Measurements from ENCODE around the gene LARP4B.

The LARP4B gene

DNA sequence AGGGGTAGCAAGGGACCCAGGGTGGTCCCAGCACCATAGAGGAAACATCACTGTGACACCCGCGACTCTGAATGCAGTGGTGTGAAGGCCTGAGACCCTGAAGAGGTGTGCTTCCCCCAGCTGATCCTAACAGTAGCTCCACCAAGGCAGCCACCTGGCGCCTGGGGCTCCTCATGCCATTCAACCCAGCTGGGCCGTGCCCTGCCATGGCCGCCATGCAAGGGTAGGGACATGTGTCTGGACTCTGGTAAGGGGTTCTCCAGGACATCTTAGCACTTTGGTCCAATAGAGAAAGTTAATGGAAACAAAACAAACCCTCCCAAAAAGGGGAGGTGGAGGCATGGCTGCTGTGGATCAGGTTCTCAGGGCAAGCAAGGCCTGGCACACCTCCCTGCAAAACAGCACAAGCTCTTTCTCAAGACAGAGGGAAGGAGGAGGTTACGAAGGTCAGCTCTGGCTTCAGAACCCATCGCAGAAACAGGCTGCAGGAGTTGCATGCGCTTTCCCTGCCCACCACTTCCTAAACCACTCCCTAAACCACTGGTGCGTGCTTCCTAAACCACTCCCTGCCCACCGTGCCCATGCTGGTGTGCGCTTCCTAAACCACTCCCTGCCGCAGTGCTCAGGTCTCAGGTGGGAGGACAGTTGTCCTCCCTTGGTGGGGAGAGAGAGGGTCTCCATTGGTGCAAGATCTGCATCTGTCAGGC is 108.7 kb downstream of the LARP4B start:
- Histone ChIP-seq H3K27me3 (no peaks in the 10 kb centered on the region), H3K4me1 (ENCODE audit: control insufficient read depth in 1 of 2, insufficient read depth in 1 of 2, low read depth in 1 of 2, low read length in 1 of 2) (peaks cover 26 to 27% of the 10 kb centered on the region in 2 experiments), H3K4me3 (ENCODE audit: low read depth in 1 of 2, low read length in 1 of 2) (no peak overlapping the region), H3K27ac (peak overlapping the region; percentile 65), H3K9me3 (no peaks in the 10 kb centered on the region), H3K36me3 (peaks cover 97% of the 10 kb centered on the region)
- TF ChIP-seq, protein P1, sequence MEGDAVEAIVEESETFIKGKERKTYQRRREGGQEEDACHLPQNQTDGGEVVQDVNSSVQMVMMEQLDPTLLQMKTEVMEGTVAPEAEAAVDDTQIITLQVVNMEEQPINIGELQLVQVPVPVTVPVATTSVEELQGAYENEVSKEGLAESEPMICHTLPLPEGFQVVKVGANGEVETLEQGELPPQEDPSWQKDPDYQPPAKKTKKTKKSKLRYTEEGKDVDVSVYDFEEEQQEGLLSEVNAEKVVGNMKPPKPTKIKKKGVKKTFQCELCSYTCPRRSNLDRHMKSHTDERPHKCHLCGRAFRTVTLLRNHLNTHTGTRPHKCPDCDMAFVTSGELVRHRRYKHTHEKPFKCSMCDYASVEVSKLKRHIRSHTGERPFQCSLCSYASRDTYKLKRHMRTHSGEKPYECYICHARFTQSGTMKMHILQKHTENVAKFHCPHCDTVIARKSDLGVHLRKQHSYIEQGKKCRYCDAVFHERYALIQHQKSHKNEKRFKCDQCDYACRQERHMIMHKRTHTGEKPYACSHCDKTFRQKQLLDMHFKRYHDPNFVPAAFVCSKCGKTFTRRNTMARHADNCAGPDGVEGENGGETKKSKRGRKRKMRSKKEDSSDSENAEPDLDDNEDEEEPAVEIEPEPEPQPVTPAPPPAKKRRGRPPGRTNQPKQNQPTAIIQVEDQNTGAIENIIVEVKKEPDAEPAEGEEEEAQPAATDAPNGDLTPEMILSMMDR (IDR thresholded peaks at IDR 0.05): no peak

DNA sequence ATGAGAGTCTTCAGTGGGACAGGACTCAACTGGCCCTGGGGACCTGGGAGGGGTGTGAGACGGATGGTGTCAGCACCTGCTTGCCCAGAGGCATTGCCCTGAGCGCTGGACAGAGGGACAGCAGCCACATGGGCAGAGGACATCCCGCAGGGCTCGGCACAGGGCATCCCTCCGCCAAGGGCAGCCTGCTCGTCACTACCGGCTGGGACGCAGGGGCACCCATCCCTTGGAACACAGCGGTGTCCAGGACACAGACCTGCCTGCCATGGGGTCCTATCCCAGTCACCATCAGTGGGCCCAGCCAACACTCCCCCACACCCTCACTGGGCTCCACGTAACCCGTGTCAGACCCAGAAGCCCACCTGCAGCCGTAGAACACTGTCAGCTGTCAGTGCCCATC is 109.3 kb downstream of the LARP4B start:
- Histone ChIP-seq H3K9me3 (no peaks in the 10 kb centered on the region), H3K27ac (peak overlapping the region; percentile 65), H3K4me1 (ENCODE audit: control insufficient read depth in 1 of 2, insufficient read depth in 1 of 2, low read depth in 1 of 2, low read length in 1 of 2) (peaks cover 26 to 27% of the 10 kb centered on the region in 2 experiments), H3K4me3 (ENCODE audit: low read depth in 1 of 2, low read length in 1 of 2) (no peak overlapping the region), H3K27me3 (no peaks in the 10 kb centered on the region), H3K36me3 (peaks cover 97% of the 10 kb centered on the region)
- TF ChIP-seq, protein P1 (IDR thresholded peaks at IDR 0.05): no peak

DNA sequence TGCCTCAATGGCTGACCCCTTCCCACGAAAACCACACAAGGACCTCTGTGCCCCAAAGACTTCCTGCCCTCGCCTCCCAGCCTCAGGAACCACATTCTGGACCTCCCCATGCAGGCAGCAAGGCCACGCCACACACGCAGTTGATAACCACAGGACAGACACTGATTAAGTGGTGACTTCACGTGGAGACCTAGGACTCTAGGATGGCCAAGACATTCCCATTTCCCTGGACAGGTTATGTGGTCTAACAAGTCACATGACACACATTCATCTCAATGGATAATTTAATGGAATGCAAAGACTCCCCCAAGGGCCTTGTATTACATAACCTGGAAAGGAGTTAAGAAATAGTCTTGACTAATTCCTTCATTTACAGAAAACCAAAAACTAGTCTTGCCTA is 110.2 kb downstream of the LARP4B start:
- TF ChIP-seq, protein P1 (IDR thresholded peaks at IDR 0.05): no peak
- H3K4me1 ChIP-seq (ENCODE audit: control insufficient read depth in 1 of 2, insufficient read depth in 1 of 2, low read depth in 1 of 2, low read length in 1 of 2): peaks cover 26 to 27% of the 10 kb centered on the region in 2 experiments
- no peak overlapping the region for H3K4me3 ChIP-seq (ENCODE audit: low read depth in 1 of 2, low read length in 1 of 2)
- no peaks in the 10 kb centered on the region for H3K9me3 ChIP-seq
- peak overlapping the region; percentile 65 for H3K27ac ChIP-seq
- H3K36me3 ChIP-seq: peaks cover 97% of the 10 kb centered on the region
- no peaks in the 10 kb centered on the region for H3K27me3 ChIP-seq

DNA sequence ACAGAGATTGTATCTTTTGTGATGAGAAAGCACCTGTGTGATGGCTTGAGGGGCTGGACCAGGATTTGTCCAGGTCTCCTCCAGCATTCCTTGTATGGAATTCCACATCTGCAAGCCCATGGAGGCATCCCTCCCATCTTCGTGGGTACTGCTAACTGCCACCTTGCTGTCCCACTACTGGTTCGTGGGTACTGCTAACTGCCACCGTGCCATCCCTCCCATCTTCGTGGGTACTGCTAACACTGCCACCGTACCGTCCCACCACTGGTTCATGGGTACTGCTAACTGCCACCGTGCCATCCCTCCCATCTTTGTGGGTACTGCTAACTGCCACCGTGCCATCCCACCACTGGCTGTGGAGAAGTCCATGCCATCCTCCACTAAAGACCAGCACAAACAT is 111.7 kb downstream of the LARP4B start:
- no peak overlapping the region for H3K4me3 ChIP-seq (ENCODE audit: low read depth in 1 of 2, low read length in 1 of 2)
- H3K4me1 ChIP-seq (ENCODE audit: control insufficient read depth in 1 of 2, insufficient read depth in 1 of 2, low read depth in 1 of 2, low read length in 1 of 2): peaks cover 26 to 27% of the 10 kb centered on the region in 2 experiments
- H3K9me3 ChIP-seq: no peaks in the 10 kb centered on the region
- H3K36me3 ChIP-seq: peaks cover 97% of the 10 kb centered on the region
- TF ChIP-seq, protein P1 (IDR thresholded peaks at IDR 0.05): no peak
- H3K27ac ChIP-seq: no peak overlapping the region
- no peaks in the 10 kb centered on the region for H3K27me3 ChIP-seq

DNA sequence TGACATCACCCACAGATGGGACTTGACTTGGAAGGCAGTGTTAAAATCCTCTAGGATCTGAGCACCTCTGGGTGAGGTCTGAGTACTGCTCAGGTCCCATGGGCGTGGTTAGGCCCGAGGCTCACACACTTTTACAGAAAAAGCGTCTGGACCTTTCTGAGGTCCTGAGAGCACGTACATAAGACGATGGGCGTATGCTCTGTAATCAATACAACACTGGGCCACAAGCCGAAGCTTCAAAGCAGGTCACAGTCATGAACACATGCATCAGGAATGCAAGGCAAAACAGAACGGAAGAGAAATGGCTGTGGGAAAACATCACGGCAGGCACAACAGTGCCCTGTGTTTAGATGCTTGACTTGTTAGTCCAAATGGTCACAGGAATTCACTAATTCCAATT is 112.2 kb downstream of the LARP4B start:
- Histone ChIP-seq H3K27me3 (no peaks in the 10 kb centered on the region), H3K27ac (no peak overlapping the region), H3K4me1 (ENCODE audit: control insufficient read depth in 1 of 2, insufficient read depth in 1 of 2, low read depth in 1 of 2, low read length in 1 of 2) (peaks cover 26 to 27% of the 10 kb centered on the region in 2 experiments), H3K4me3 (ENCODE audit: low read depth in 1 of 2, low read length in 1 of 2) (no peak overlapping the region), H3K9me3 (no peaks in the 10 kb centered on the region), H3K36me3 (peaks cover 97% of the 10 kb centered on the region)
- TF ChIP-seq, protein P1 (IDR thresholded peaks at IDR 0.05): no peak
